ENCODE results near the gene SERPINE3. TPM values are rescaled to one million over a fixed set of nuclear protein-coding genes. Genes with fewer than 3 reads are reported as not detected.

Gene SERPINE3
- total and polyA plus RNA-seq, 5 donors from 2014 or later, result not detected

DNA sequence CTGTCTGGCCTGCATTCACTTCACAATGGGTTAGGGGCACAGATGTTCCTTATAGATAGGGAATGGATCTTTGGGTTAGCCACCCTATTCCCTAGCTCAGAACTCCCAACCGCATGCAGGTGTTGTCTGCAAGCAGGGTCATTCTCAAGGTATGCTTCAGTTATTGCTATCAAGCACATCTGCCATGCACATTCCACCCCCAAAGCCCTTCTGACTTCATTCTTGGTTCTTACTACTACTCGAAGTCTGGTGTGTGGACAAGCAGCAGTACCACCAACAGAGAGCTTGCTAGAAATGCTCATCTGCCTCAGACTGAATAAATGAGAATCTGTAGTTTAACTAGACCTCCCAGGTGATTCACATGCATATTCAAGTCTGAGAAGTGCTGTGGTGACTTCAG, 31.3 kb downstream of the SERPINE3 start:
- ATAC-seq (ENCODE audit: low read depth in 2 of 2), result no peak
- Mint-ChIP-seq H3K4me3 (no peak overlapping the region), H3K4me1 (peaks cover 0 to 10% (median 4%) of the 10 kb centered on the region in 4 donors), H3K36me3 (peaks cover 26% of the 10 kb centered on the region), H3K27ac (no peak overlapping the region), H3K27me3 (no peaks in the 10 kb centered on the region), H3K9me3 (no peaks in the 10 kb centered on the region)
- H3K27me3 ChIP-seq (ENCODE audit: control insufficient read depth, insufficient read depth, low read length), result no peaks in the 10 kb centered on the region
- no peak overlapping the region for H3K27ac ChIP-seq (ENCODE audit: insufficient read depth, low read length, poor library complexity, severe bottlenecking)
- no peaks in the 10 kb centered on the region for H3K9me3 ChIP-seq (ENCODE audit: control insufficient read depth in 2 of 2, low read length in 2 of 2)
- no peaks in the 10 kb centered on the region for H3K4me1 ChIP-seq (ENCODE audit: control insufficient read depth, insufficient read depth, low read length, poor library complexity, severe bottlenecking)
- peaks cover 86% of the 10 kb centered on the region for H3K36me3 ChIP-seq (ENCODE audit: control insufficient read depth, insufficient read depth, low read length)
- no peak overlapping the region for H3K4me3 ChIP-seq (ENCODE audit: low read depth, low read length)
- no peak for DNase-seq

DNA sequence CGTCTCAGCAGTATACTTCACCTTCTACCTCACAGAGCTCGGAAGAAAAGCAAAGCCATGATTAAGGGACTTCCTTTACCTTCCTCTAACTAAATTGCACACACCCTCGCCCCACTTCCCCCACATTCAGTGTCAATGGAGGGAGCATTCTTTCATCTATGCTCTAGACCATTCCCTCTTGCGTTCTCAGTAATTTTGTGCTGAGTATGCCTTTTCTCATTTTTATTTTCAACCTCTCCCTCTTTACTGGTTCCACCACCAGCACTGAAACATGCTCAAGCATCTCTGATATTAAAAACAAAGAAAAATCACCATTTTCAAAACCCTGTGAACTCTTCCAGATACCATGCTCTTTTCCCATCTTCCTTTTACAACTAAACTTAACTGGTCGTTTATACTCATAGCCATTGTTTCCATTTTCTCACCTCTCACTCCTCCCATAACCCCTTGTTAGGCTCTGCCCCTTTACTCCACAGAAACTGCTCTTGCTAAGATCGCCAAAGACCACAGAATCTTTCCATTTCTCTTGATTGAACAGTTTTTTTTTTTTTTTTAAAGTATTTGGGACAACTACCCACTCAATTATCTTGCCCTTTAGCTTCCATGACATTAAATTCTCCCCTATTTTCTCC, 32.4 kb downstream of the SERPINE3 start:
- no peaks in the 10 kb centered on the region for H3K27me3 Mint-ChIP-seq
- ATAC-seq (ENCODE audit: low read depth in 2 of 2), result no peak
- Histone ChIP-seq H3K9me3 (ENCODE audit: control insufficient read depth in 2 of 2, low read length in 2 of 2) (no peaks in the 10 kb centered on the region), H3K4me3 (ENCODE audit: low read depth, low read length) (no peak overlapping the region), H3K27ac (ENCODE audit: insufficient read depth, low read length, poor library complexity, severe bottlenecking) (no peak overlapping the region), H3K4me1 (ENCODE audit: control insufficient read depth, insufficient read depth, low read length, poor library complexity, severe bottlenecking) (no peaks in the 10 kb centered on the region), H3K36me3 (ENCODE audit: control insufficient read depth, insufficient read depth, low read length) (peaks cover 87% of the 10 kb centered on the region), H3K27me3 (ENCODE audit: control insufficient read depth, insufficient read depth, low read length) (no peaks in the 10 kb centered on the region)
- H3K27ac Mint-ChIP-seq, result no peak overlapping the region
- peaks cover 0 to 10% (median 4%) of the 10 kb centered on the region in 4 donors for H3K4me1 Mint-ChIP-seq
- no peak for DNase-seq
- no peaks in the 10 kb centered on the region for H3K9me3 Mint-ChIP-seq
- no peak overlapping the region for H3K4me3 Mint-ChIP-seq
- H3K36me3 Mint-ChIP-seq, result peaks cover 26% of the 10 kb centered on the region

DNA sequence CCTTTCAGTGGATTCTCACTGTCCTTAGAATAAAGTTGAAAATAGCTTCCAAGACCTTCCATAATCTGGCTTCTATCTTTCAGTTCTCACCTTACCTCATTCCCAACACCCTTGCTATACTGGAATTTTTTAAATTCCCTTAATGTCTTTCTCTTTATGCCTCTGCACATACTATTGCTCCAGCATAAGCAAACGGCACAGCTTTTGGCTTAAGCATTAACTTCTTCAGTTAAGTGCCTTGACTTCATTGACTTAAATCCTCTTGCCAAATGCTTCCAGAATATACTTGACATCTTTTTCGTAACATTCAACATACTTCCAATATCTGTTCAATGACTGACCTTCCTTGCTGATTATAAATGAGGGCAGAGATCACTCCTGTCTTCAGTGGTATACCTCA, 34.0 kb downstream of the SERPINE3 start:
- Histone ChIP-seq H3K4me1 (ENCODE audit: control insufficient read depth, insufficient read depth, low read length, poor library complexity, severe bottlenecking) (no peaks in the 10 kb centered on the region), H3K27me3 (ENCODE audit: control insufficient read depth, insufficient read depth, low read length) (no peaks in the 10 kb centered on the region), H3K27ac (ENCODE audit: insufficient read depth, low read length, poor library complexity, severe bottlenecking) (no peak overlapping the region), H3K9me3 (ENCODE audit: control insufficient read depth in 2 of 2, low read length in 2 of 2) (no peaks in the 10 kb centered on the region), H3K36me3 (ENCODE audit: control insufficient read depth, insufficient read depth, low read length) (peaks cover 86% of the 10 kb centered on the region), H3K4me3 (ENCODE audit: low read depth, low read length) (no peak overlapping the region)
- ATAC-seq (ENCODE audit: low read depth in 2 of 2), result no peak
- no peak for DNase-seq
- Mint-ChIP-seq H3K4me1 (peaks cover 0 to 10% (median 4%) of the 10 kb centered on the region in 4 donors), H3K9me3 (no peaks in the 10 kb centered on the region), H3K36me3 (peaks cover 33% of the 10 kb centered on the region), H3K27ac (no peak overlapping the region), H3K27me3 (no peaks in the 10 kb centered on the region), H3K4me3 (no peak overlapping the region)

DNA sequence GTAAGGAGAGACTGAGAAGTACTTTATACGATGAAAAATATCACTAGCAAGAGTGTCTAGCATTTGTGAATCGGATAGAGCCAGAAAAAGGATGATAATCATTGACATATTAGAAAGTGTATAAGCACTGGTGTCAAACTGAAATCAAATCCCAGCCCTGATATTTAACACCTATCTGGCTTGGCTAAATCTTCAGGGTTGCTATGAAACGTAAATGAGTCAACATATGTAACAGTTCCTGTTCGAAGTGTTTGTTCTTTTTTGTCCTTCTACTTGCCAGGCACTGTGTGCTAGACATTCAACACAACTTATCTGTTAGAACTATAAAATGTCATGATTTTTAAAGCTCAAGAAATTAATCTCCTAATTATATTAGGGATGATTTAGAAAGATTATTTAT, 40.8 kb downstream of the SERPINE3 start:
- Histone ChIP-seq H3K27me3 (ENCODE audit: control insufficient read depth, insufficient read depth, low read length) (no peaks in the 10 kb centered on the region), H3K9me3 (ENCODE audit: control insufficient read depth in 2 of 2, low read length in 2 of 2) (no peaks in the 10 kb centered on the region), H3K4me3 (ENCODE audit: low read depth, low read length) (no peak overlapping the region), H3K27ac (ENCODE audit: insufficient read depth, low read length, poor library complexity, severe bottlenecking) (no peak overlapping the region), H3K36me3 (ENCODE audit: control insufficient read depth, insufficient read depth, low read length) (peaks cover 64% of the 10 kb centered on the region), H3K4me1 (ENCODE audit: control insufficient read depth, insufficient read depth, low read length, poor library complexity, severe bottlenecking) (no peaks in the 10 kb centered on the region)
- H3K27me3 Mint-ChIP-seq, result no peaks in the 10 kb centered on the region
- ATAC-seq (ENCODE audit: low read depth in 2 of 2) (no peak), DNase-seq (no peak)
- H3K36me3 Mint-ChIP-seq, result peaks cover 44% of the 10 kb centered on the region
- peaks cover 0 to 4% (median 0%) of the 10 kb centered on the region in 4 donors for H3K4me1 Mint-ChIP-seq
- no peak overlapping the region for H3K4me3 Mint-ChIP-seq
- no peak overlapping the region for H3K27ac Mint-ChIP-seq
- H3K9me3 Mint-ChIP-seq, result no peaks in the 10 kb centered on the region

DNA sequence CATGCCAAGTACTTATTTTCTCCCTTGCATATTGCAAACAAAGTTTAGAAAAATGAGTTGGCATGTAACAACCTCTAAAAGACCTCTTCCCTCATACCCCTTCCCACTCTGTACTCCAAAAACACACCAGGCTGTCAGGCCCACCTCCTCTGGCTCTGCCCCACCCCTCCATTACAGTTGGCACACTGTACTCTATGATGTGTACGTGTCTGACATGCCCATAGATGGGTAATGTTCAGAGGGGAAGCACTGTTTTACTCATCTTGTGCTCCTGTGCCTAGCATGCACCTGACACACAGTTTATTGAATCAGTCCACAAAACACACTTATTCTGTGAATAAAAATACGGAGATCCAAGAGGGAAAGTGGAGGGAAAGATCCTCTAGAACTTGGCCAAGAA, 45.6 kb downstream of the SERPINE3 start:
- Mint-ChIP-seq H3K9me3 (no peaks in the 10 kb centered on the region), H3K36me3 (peaks cover 18% of the 10 kb centered on the region), H3K4me1 (peaks cover 3 to 11% (median 8%) of the 10 kb centered on the region in 4 donors), H3K27ac (no peak overlapping the region), H3K4me3 (no peak overlapping the region), H3K27me3 (no peaks in the 10 kb centered on the region)
- ATAC-seq (ENCODE audit: low read depth in 2 of 2) (no peak), DNase-seq (no peak)
- Histone ChIP-seq H3K36me3 (ENCODE audit: control insufficient read depth, insufficient read depth, low read length) (peaks cover 40% of the 10 kb centered on the region), H3K27ac (ENCODE audit: insufficient read depth, low read length, poor library complexity, severe bottlenecking) (no peak overlapping the region), H3K9me3 (ENCODE audit: control insufficient read depth in 2 of 2, low read length in 2 of 2) (no peaks in the 10 kb centered on the region), H3K4me3 (ENCODE audit: low read depth, low read length) (no peak overlapping the region), H3K27me3 (ENCODE audit: control insufficient read depth, insufficient read depth, low read length) (no peaks in the 10 kb centered on the region), H3K4me1 (ENCODE audit: control insufficient read depth, insufficient read depth, low read length, poor library complexity, severe bottlenecking) (no peaks in the 10 kb centered on the region)

DNA sequence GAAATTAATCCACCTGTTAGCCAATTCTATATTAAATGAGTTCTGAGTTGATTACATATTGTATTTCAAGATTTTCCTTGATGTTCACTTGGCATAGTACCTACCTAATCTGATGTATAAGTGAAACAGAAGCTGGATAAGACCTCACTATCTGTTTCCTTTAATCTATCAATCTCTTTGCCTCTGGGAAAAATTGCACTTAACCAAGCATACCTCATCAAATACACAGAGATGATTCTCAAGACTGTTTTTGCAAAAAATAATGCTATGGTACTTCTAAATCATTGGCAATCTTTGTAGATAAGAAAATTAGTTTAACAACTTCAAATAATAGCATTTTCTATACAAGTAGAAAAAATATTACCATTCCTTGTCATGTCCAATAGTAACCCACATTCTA, 55.2 kb downstream of the SERPINE3 start:
- Mint-ChIP-seq H3K9me3 (peaks cover 0 to 1% (median 0%) of the 10 kb centered on the region in 7 donors), H3K4me1 (peaks cover 36 to 51% (median 42%) of the 10 kb centered on the region in 4 donors), H3K27me3 (no peaks in the 10 kb centered on the region), H3K36me3 (peaks cover 14% of the 10 kb centered on the region), H3K27ac (no peak overlapping the region), H3K4me3 (no peak overlapping the region)
- DNase-seq, result no peak
- Histone ChIP-seq H3K36me3 (ENCODE audit: control insufficient read depth, insufficient read depth, low read length) (peaks cover 10% of the 10 kb centered on the region), H3K4me1 (ENCODE audit: control insufficient read depth, insufficient read depth, low read length, poor library complexity, severe bottlenecking) (peaks cover 4% of the 10 kb centered on the region), H3K4me3 (ENCODE audit: low read depth, low read length) (no peak overlapping the region), H3K27ac (ENCODE audit: insufficient read depth, low read length, poor library complexity, severe bottlenecking) (no peak overlapping the region), H3K9me3 (ENCODE audit: control insufficient read depth in 2 of 2, low read length in 2 of 2) (no peaks in the 10 kb centered on the region), H3K27me3 (ENCODE audit: control insufficient read depth, insufficient read depth, low read length) (no peaks in the 10 kb centered on the region)
- no peak for ATAC-seq (ENCODE audit: low read depth in 2 of 2)

DNA sequence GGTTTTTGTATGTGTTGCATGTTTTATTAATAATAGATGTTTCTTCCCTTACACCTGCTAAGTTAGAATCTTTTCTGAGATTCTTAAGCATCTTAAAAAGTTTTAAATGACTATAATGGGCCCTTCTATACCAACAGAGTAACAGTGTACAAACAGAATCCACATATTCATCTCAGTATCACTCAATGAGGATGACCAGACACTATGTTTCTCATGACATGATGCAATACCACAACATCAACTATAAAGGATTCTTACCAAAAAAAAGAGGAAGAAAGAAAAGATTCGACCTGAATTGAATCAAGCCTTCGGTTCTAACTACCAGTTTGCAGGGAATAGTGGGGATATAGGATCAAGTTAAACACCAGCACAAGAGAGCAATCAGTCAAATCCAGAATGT, 56.9 kb downstream of the SERPINE3 start:
- Mint-ChIP-seq H3K9me3 (peaks cover 0 to 1% (median 0%) of the 10 kb centered on the region in 7 donors), H3K27me3 (no peaks in the 10 kb centered on the region), H3K36me3 (peaks cover 21% of the 10 kb centered on the region), H3K4me3 (no peak overlapping the region), H3K27ac (peak overlapping the region in 1 of 3 donors; percentile 15), H3K4me1 (peaks cover 42 to 62% (median 48%) of the 10 kb centered on the region in 4 donors)
- Histone ChIP-seq H3K9me3 (ENCODE audit: control insufficient read depth in 2 of 2, low read length in 2 of 2) (no peaks in the 10 kb centered on the region), H3K4me3 (ENCODE audit: low read depth, low read length) (no peak overlapping the region), H3K27ac (ENCODE audit: insufficient read depth, low read length, poor library complexity, severe bottlenecking) (no peak overlapping the region), H3K27me3 (ENCODE audit: control insufficient read depth, insufficient read depth, low read length) (no peaks in the 10 kb centered on the region), H3K4me1 (ENCODE audit: control insufficient read depth, insufficient read depth, low read length, poor library complexity, severe bottlenecking) (peaks cover 4% of the 10 kb centered on the region), H3K36me3 (ENCODE audit: control insufficient read depth, insufficient read depth, low read length) (peaks cover 9% of the 10 kb centered on the region)
- DNase-seq, result no peak
- no peak for ATAC-seq (ENCODE audit: low read depth in 2 of 2)

DNA sequence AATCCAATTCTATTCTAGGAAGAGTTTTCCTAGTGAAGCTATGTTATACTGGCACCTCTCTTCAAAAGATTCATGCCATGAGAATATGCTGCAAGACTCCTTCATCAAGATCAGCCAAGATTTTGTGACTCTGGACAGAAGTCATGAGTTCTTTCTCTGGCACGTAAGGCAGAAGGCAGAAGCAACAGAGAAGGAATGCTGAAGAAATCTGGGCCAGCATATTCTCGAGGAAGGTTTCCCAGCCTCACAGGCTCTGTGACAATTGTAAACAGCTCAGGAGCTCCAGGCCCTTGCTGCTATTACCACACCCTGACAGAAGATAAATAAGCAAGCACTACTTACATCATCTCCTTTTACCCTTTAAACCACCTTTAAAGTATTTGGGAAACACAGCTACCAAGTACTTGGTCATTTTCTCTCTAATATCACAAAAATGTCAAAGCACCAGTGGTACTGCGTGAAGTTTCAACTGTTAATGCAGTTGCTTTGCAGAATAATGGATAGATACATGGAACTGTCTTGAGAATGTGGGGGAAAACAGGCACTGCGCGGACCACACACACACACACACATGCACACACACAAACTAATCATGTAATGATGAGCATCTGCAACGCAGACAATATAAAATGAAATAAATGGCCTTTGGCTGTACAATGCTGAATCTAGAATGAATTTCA, 57.9 kb downstream of the SERPINE3 start:
- Histone ChIP-seq H3K36me3 (ENCODE audit: control insufficient read depth, insufficient read depth, low read length) (peaks cover 7% of the 10 kb centered on the region), H3K27ac (ENCODE audit: insufficient read depth, low read length, poor library complexity, severe bottlenecking) (peak overlapping the region; percentile 10), H3K4me3 (ENCODE audit: low read depth, low read length) (no peak overlapping the region), H3K27me3 (ENCODE audit: control insufficient read depth, insufficient read depth, low read length) (no peaks in the 10 kb centered on the region), H3K9me3 (ENCODE audit: control insufficient read depth in 2 of 2, low read length in 2 of 2) (no peaks in the 10 kb centered on the region), H3K4me1 (ENCODE audit: control insufficient read depth, insufficient read depth, low read length, poor library complexity, severe bottlenecking) (peaks cover 4% of the 10 kb centered on the region)
- no peaks in the 10 kb centered on the region for H3K27me3 Mint-ChIP-seq
- H3K4me3 Mint-ChIP-seq, result no peak overlapping the region
- peaks cover 15% of the 10 kb centered on the region for H3K36me3 Mint-ChIP-seq
- H3K9me3 Mint-ChIP-seq, result no peaks in the 10 kb centered on the region
- DNase-seq (no peak), ATAC-seq (ENCODE audit: low read depth in 2 of 2) (no peak)
- H3K27ac Mint-ChIP-seq, result peak overlapping the region in 1 of 3 donors; percentile 42
- peaks cover 42 to 64% (median 45%) of the 10 kb centered on the region in 4 donors for H3K4me1 Mint-ChIP-seq
